ENCODE measurements around the gene GABRB3.

GABRB3 gene

GRCh38 chr15:26686547-26687187 is 86.2 kb downstream of the GABRB3 start:
- DNase-seq (ENCODE audit: extremely low spot score, insufficient read length, low read depth) (no peak), FAIRE-seq (no peak)

GRCh38 chr15:26682598-26683164 is 90.2 kb downstream of the GABRB3 start:
- DNase-seq (ENCODE audit: extremely low spot score, insufficient read length, low read depth) (no peak), FAIRE-seq (no peak)

GRCh38 chr15:26679927-26680326 is 92.9 kb downstream of the GABRB3 start:
- DNase-seq (ENCODE audit: extremely low spot score, insufficient read length, low read depth) (no peak), FAIRE-seq (no peak)

GRCh38 chr15:26676115-26676514 is 96.8 kb downstream of the GABRB3 start:
- no peak for DNase-seq (ENCODE audit: extremely low spot score, insufficient read length, low read depth)
- no peak for FAIRE-seq

- no peak for FAIRE-seq
- DNase-seq (ENCODE audit: extremely low spot score, insufficient read length, low read depth) = no peak
Observed at GRCh38 chr15:26674467-26674866, 98.4 kb downstream of the GABRB3 start.

- DNase-seq (ENCODE audit: extremely low spot score, insufficient read length, low read depth) (no peak), FAIRE-seq (no peak)
Observed at GRCh38 chr15:26673445-26673844, 99.4 kb downstream of the GABRB3 start.

GRCh38 chr15:26670116-26670515 is 102.8 kb downstream of the GABRB3 start:
- DNase-seq (ENCODE audit: extremely low spot score, insufficient read length, low read depth) = no peak
- FAIRE-seq = no peak

- DNase-seq (ENCODE audit: extremely low spot score, insufficient read length, low read depth) (no peak), FAIRE-seq (no peak)
Observed at GRCh38 chr15:26667222-26667988, 105.5 kb downstream of the GABRB3 start.

- DNase-seq (ENCODE audit: extremely low spot score, insufficient read length, low read depth) (no peak), FAIRE-seq (no peak)
Observed at GRCh38 chr15:26665957-26666791, 106.7 kb downstream of the GABRB3 start.

GRCh38 chr15:26662283-26662682 is 110.6 kb downstream of the GABRB3 start:
- DNase-seq (ENCODE audit: extremely low spot score, insufficient read length, low read depth) = no peak
- FAIRE-seq = no peak

- FAIRE-seq (no peak), DNase-seq (ENCODE audit: extremely low spot score, insufficient read length, low read depth) (no peak)
Observed at GRCh38 chr15:26661748-26662147, 111.1 kb downstream of the GABRB3 start.

GRCh38 chr15:26661107-26661506 is 111.8 kb downstream of the GABRB3 start:
- FAIRE-seq (no peak), DNase-seq (ENCODE audit: extremely low spot score, insufficient read length, low read depth) (no peak)

- DNase-seq (ENCODE audit: extremely low spot score, insufficient read length, low read depth) (no peak), FAIRE-seq (no peak)
Observed at GRCh38 chr15:26660241-26660640, 112.6 kb downstream of the GABRB3 start.

GRCh38 chr15:26658290-26658689 is 114.6 kb downstream of the GABRB3 start:
- DNase-seq (ENCODE audit: extremely low spot score, insufficient read length, low read depth) (no peak), FAIRE-seq (no peak)

GRCh38 chr15:26656080-26656479 is 116.8 kb downstream of the GABRB3 start:
- DNase-seq (ENCODE audit: extremely low spot score, insufficient read length, low read depth) (no peak), FAIRE-seq (no peak)

- no peak for FAIRE-seq
- no peak for DNase-seq (ENCODE audit: extremely low spot score, insufficient read length, low read depth)
Observed at GRCh38 chr15:26651909-26652308, 121.0 kb downstream of the GABRB3 start.

GRCh38 chr15:26648676-26649075 is 124.2 kb downstream of the GABRB3 start:
- FAIRE-seq = no peak

GRCh38 chr15:26644948-26645347 is 127.9 kb downstream of the GABRB3 start:
- DNase-seq (ENCODE audit: extremely low spot score, insufficient read length, low read depth) (no peak), FAIRE-seq (no peak)

More at GRCh38 chr15:26648676-26649075, 124.2 kb downstream of the GABRB3 start:
- no peak for DNase-seq (ENCODE audit: extremely low spot score, insufficient read length, low read depth)

GRCh38 chr15:26641144-26641543 is 131.7 kb downstream of the GABRB3 start:
- FAIRE-seq = no peak
- no peak for DNase-seq (ENCODE audit: extremely low spot score, insufficient read length, low read depth)

GRCh38 chr15:26640601-26641000 is 132.3 kb downstream of the GABRB3 start:
- DNase-seq (ENCODE audit: extremely low spot score, insufficient read length, low read depth) (no peak), FAIRE-seq (no peak)
